ENCODE results near the gene BRF1.
"Not testable (repeated sequence)": the region's sequence is repeated elsewhere in the genome, so short reads cannot be mapped to it uniquely, and the experiment has no call there.

BRF1 gene

GRCh38 chr14:105337433-105337832 lies 36.6 kb upstream of the BRF1 start:
- Histone ChIP-seq H3K4me3 (ENCODE audit: low read depth in 1 of 2, low read length in 2 of 2) (no peak overlapping the region), H3K27ac (ENCODE audit: low read depth, low read length) (no peak overlapping the region), H3K9me3 (ENCODE audit: low read length) (no peaks in the 10 kb centered on the region), H3K27me3 (ENCODE audit: control insufficient read depth in 1 of 2, insufficient read depth in 2 of 2, low read length in 2 of 2) (no peaks in the 10 kb centered on the region), H3K36me3 (ENCODE audit: insufficient read depth, low read length) (no peaks in the 10 kb centered on the region), H3K9ac (ENCODE audit: low read length) (no peak overlapping the region), H3K4me1 (ENCODE audit: insufficient read depth, low read length) (peaks cover 23% of the 10 kb centered on the region)

- Histone ChIP-seq H3K36me3 (ENCODE audit: insufficient read depth, low read length) (no peaks in the 10 kb centered on the region), H3K4me3 (ENCODE audit: low read depth in 1 of 2, low read length in 2 of 2) (no peak overlapping the region), H3K27ac (ENCODE audit: low read depth, low read length) (no peak overlapping the region), H3K9me3 (ENCODE audit: low read length) (no peaks in the 10 kb centered on the region), H3K9ac (ENCODE audit: low read length) (no peak overlapping the region), H3K4me1 (ENCODE audit: insufficient read depth, low read length) (peaks cover 23% of the 10 kb centered on the region), H3K27me3 (ENCODE audit: control insufficient read depth in 1 of 2, insufficient read depth in 2 of 2, low read length in 2 of 2) (no peaks in the 10 kb centered on the region)
Observed at GRCh38 chr14:105336477-105337287, 35.9 kb upstream of the BRF1 start.

- H3K9me3 ChIP-seq (ENCODE audit: low read length) = no peaks in the 10 kb centered on the region
- no peaks in the 10 kb centered on the region for H3K36me3 ChIP-seq (ENCODE audit: insufficient read depth, low read length)
- peaks cover 23% of the 10 kb centered on the region for H3K4me1 ChIP-seq (ENCODE audit: insufficient read depth, low read length)
- H3K27ac ChIP-seq (ENCODE audit: low read depth, low read length) = no peak overlapping the region
- no peaks in the 10 kb centered on the region for H3K27me3 ChIP-seq (ENCODE audit: control insufficient read depth in 1 of 2, insufficient read depth in 2 of 2, low read length in 2 of 2)
- H3K4me3 ChIP-seq (ENCODE audit: low read depth in 1 of 2, low read length in 2 of 2) = no peak overlapping the region
- no peak overlapping the region for H3K9ac ChIP-seq (ENCODE audit: low read length)
Observed at GRCh38 chr14:105335735-105336476, 35.1 kb upstream of the BRF1 start.

GRCh38 chr14:105335231-105335542 lies 34.4 kb upstream of the BRF1 start:
- not testable (repeated sequence) for H3K27ac ChIP-seq (ENCODE audit: low read depth, low read length); H3K4me3 ChIP-seq (ENCODE audit: low read depth in 1 of 2, low read length in 2 of 2); H3K9ac ChIP-seq (ENCODE audit: low read length); H3K27me3 ChIP-seq (ENCODE audit: control insufficient read depth in 1 of 2, insufficient read depth in 2 of 2, low read length in 2 of 2); H3K36me3 ChIP-seq (ENCODE audit: insufficient read depth, low read length); H3K9me3 ChIP-seq (ENCODE audit: low read length)
- H3K4me1 ChIP-seq (ENCODE audit: insufficient read depth, low read length) = peaks cover 17% of the 10 kb centered on the region

- Histone ChIP-seq H3K9me3 (ENCODE audit: low read length) (no peaks in the 10 kb centered on the region), H3K27me3 (ENCODE audit: control insufficient read depth in 1 of 2, insufficient read depth in 2 of 2, low read length in 2 of 2) (no peaks in the 10 kb centered on the region), H3K36me3 (ENCODE audit: insufficient read depth, low read length) (no peaks in the 10 kb centered on the region), H3K4me3 (ENCODE audit: low read depth in 1 of 2, low read length in 2 of 2) (no peak overlapping the region), H3K4me1 (ENCODE audit: insufficient read depth, low read length) (peaks cover 17% of the 10 kb centered on the region), H3K27ac (ENCODE audit: low read depth, low read length) (no peak overlapping the region), H3K9ac (ENCODE audit: low read length) (no peak overlapping the region)
Observed at GRCh38 chr14:105334383-105335230, 33.8 kb upstream of the BRF1 start.

- Histone ChIP-seq H3K27me3 (ENCODE audit: control insufficient read depth in 1 of 2, insufficient read depth in 2 of 2, low read length in 2 of 2) (no peaks in the 10 kb centered on the region), H3K9me3 (ENCODE audit: low read length) (no peaks in the 10 kb centered on the region), H3K4me1 (ENCODE audit: insufficient read depth, low read length) (peaks cover 17% of the 10 kb centered on the region), H3K9ac (ENCODE audit: low read length) (no peak overlapping the region), H3K4me3 (ENCODE audit: low read depth in 1 of 2, low read length in 2 of 2) (no peak overlapping the region), H3K36me3 (ENCODE audit: insufficient read depth, low read length) (no peaks in the 10 kb centered on the region), H3K27ac (ENCODE audit: low read depth, low read length) (no peak overlapping the region)
Observed at GRCh38 chr14:105333613-105334364, 33.0 kb upstream of the BRF1 start.

- peaks cover 12% of the 10 kb centered on the region for H3K4me1 ChIP-seq (ENCODE audit: insufficient read depth, low read length)
- H3K27me3 ChIP-seq (ENCODE audit: control insufficient read depth in 1 of 2, insufficient read depth in 2 of 2, low read length in 2 of 2) = no peaks in the 10 kb centered on the region
- H3K36me3 ChIP-seq (ENCODE audit: insufficient read depth, low read length) = no peaks in the 10 kb centered on the region
- no peak overlapping the region for H3K9ac ChIP-seq (ENCODE audit: low read length)
- H3K27ac ChIP-seq (ENCODE audit: low read depth, low read length) = no peak overlapping the region
- H3K4me3 ChIP-seq (ENCODE audit: low read depth in 1 of 2, low read length in 2 of 2) = no peak overlapping the region
- no peaks in the 10 kb centered on the region for H3K9me3 ChIP-seq (ENCODE audit: low read length)
Observed at GRCh38 chr14:105333020-105333490, 32.3 kb upstream of the BRF1 start.

GRCh38 chr14:105332350-105332874 lies 31.6 kb upstream of the BRF1 start:
- Histone ChIP-seq H3K27me3 (ENCODE audit: control insufficient read depth in 1 of 2, insufficient read depth in 2 of 2, low read length in 2 of 2) (no peaks in the 10 kb centered on the region), H3K4me3 (ENCODE audit: low read depth in 1 of 2, low read length in 2 of 2) (no peak overlapping the region), H3K9me3 (ENCODE audit: low read length) (no peaks in the 10 kb centered on the region), H3K36me3 (ENCODE audit: insufficient read depth, low read length) (no peaks in the 10 kb centered on the region), H3K27ac (ENCODE audit: low read depth, low read length) (no peak overlapping the region), H3K4me1 (ENCODE audit: insufficient read depth, low read length) (peaks cover 6% of the 10 kb centered on the region), H3K9ac (ENCODE audit: low read length) (no peak overlapping the region)

- Histone ChIP-seq H3K27ac (ENCODE audit: low read depth, low read length) (no peak overlapping the region), H3K4me1 (ENCODE audit: insufficient read depth, low read length) (peaks cover 3% of the 10 kb centered on the region), H3K27me3 (ENCODE audit: control insufficient read depth in 1 of 2, insufficient read depth in 2 of 2, low read length in 2 of 2) (no peaks in the 10 kb centered on the region), H3K9ac (ENCODE audit: low read length) (no peak overlapping the region), H3K36me3 (ENCODE audit: insufficient read depth, low read length) (no peaks in the 10 kb centered on the region), H3K4me3 (ENCODE audit: low read depth in 1 of 2, low read length in 2 of 2) (no peak overlapping the region), H3K9me3 (ENCODE audit: low read length) (no peaks in the 10 kb centered on the region)
Observed at GRCh38 chr14:105331575-105332349, 31.0 kb upstream of the BRF1 start.

- no peak overlapping the region for H3K27ac ChIP-seq (ENCODE audit: low read depth, low read length)
- no peaks in the 10 kb centered on the region for H3K36me3 ChIP-seq (ENCODE audit: insufficient read depth, low read length)
- no peak overlapping the region for H3K4me3 ChIP-seq (ENCODE audit: low read depth in 1 of 2, low read length in 2 of 2)
- H3K4me1 ChIP-seq (ENCODE audit: insufficient read depth, low read length) = peaks cover 3% of the 10 kb centered on the region
- no peak overlapping the region for H3K9ac ChIP-seq (ENCODE audit: low read length)
- H3K27me3 ChIP-seq (ENCODE audit: control insufficient read depth in 1 of 2, insufficient read depth in 2 of 2, low read length in 2 of 2) = no peaks in the 10 kb centered on the region
- no peaks in the 10 kb centered on the region for H3K9me3 ChIP-seq (ENCODE audit: low read length)
Observed at GRCh38 chr14:105330491-105330895, 29.7 kb upstream of the BRF1 start.

Data from muscle layer of colon (tissue), 2 donors.